ENCODE measurements around the gene FAM89A. TPM values are rescaled to one million over a fixed set of nuclear protein-coding genes. Genes with fewer than 3 reads are reported as not detected.
A peak's percentile ranks its signal among the peaks of the same experiment; 100 is the strongest.

The FAM89A gene
- total RNA-seq, 1 donor from 2014 or later: 16.0 TPM

GRCh38 chr1:231072041-231072440 lies 32.0 kb upstream of the FAM89A start:
- TF ChIP-seq CTCF (conservative IDR thresholded peaks at IDR 0.05): no peak
- H3K9me3 Mint-ChIP-seq: peaks cover 4% of the 10 kb centered on the region
- H3K4me1 Mint-ChIP-seq: peaks cover 21% of the 10 kb centered on the region
- H3K27me3 Mint-ChIP-seq (ENCODE audit: low read depth): no peaks in the 10 kb centered on the region
- DNase-seq (ENCODE audit: low read depth, low spot score): no peak
- no peaks in the 10 kb centered on the region for H3K36me3 Mint-ChIP-seq (ENCODE audit: low read depth)
- no peak overlapping the region for H3K4me3 Mint-ChIP-seq
- H3K27ac Mint-ChIP-seq (ENCODE audit: unreplicated experiment): no peak overlapping the region

- H3K4me1 Mint-ChIP-seq: peaks cover 25% of the 10 kb centered on the region
- H3K9me3 Mint-ChIP-seq: no peaks in the 10 kb centered on the region
- peaks cover 2% of the 10 kb centered on the region for H3K27me3 Mint-ChIP-seq (ENCODE audit: low read depth)
- TF ChIP-seq CTCF (conservative IDR thresholded peaks at IDR 0.05): no peak
- H3K27ac Mint-ChIP-seq (ENCODE audit: unreplicated experiment): no peak overlapping the region
- DNase-seq (ENCODE audit: low read depth, low spot score): no peak
- H3K36me3 Mint-ChIP-seq (ENCODE audit: low read depth): no peaks in the 10 kb centered on the region
- H3K4me3 Mint-ChIP-seq: no peak overlapping the region
These were observed 30.8 kb upstream of the FAM89A start for GRCh38 chr1:231070758-231071444.

GRCh38 chr1:231069333-231069732 lies 29.3 kb upstream of the FAM89A start:
- peaks cover 30% of the 10 kb centered on the region for H3K4me1 Mint-ChIP-seq
- no peaks in the 10 kb centered on the region for H3K9me3 Mint-ChIP-seq
- H3K27me3 Mint-ChIP-seq (ENCODE audit: low read depth): peaks cover 2% of the 10 kb centered on the region
- H3K4me3 Mint-ChIP-seq: no peak overlapping the region
- peak overlapping the region; percentile 83 for H3K27ac Mint-ChIP-seq (ENCODE audit: unreplicated experiment)
- no peaks in the 10 kb centered on the region for H3K36me3 Mint-ChIP-seq (ENCODE audit: low read depth)
- TF ChIP-seq CTCF (conservative IDR thresholded peaks at IDR 0.05): no peak
- no peak for DNase-seq (ENCODE audit: low read depth, low spot score)

- DNase-seq (ENCODE audit: low read depth, low spot score): no peak
- TF ChIP-seq CTCF (conservative IDR thresholded peaks at IDR 0.05): no peak
- Mint-ChIP-seq H3K9me3 (no peaks in the 10 kb centered on the region), H3K4me3 (no peak overlapping the region), H3K36me3 (ENCODE audit: low read depth) (no peaks in the 10 kb centered on the region), H3K4me1 (peaks cover 34% of the 10 kb centered on the region), H3K27me3 (ENCODE audit: low read depth) (peaks cover 2% of the 10 kb centered on the region), H3K27ac (ENCODE audit: unreplicated experiment) (peak overlapping the region; percentile 9)
These were observed 28.7 kb upstream of the FAM89A start for GRCh38 chr1:231068762-231069161.

DNA sequence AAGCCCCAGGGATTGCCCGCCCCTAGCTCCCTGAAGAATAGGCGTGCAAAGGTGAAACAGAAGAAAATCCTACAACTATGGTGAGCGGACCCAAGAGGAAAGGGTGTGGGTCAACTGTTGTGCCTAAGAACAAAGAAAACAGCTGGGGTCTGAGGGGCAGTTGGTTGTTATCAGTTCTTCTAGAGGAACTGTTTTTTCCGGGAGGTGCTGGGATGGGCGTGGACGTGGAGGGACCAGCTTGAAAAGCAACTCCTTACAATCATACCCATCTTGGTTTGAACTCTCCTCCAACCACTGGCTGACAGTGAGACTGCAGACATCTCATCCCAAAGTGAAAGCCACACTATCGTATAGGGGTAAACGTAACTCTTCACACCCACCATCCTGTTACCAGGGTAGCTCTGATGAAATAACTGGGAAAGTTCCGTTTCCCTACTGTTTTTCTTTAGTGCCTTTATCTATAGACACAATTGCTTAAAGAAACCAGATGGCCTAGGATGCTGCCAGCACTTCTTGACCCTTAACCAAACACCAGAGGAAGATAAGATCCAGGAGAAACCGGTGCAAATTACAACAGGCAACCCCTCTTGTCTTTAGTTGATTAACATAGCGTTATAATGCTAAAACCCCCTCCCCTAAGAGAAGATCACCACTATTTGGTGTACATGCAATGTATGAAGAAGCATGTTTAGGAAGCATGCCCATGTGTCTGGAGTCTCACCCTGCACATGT lies 25.6 kb upstream of the FAM89A start:
- no peak for TF ChIP-seq CTCF (conservative IDR thresholded peaks at IDR 0.05)
- no peak for DNase-seq (ENCODE audit: low read depth, low spot score)

More for the DNA sequence above, 25.6 kb upstream of the FAM89A start:
- Mint-ChIP-seq H3K9me3 (no peaks in the 10 kb centered on the region), H3K4me1 (peaks cover 44% of the 10 kb centered on the region), H3K27me3 (ENCODE audit: low read depth) (peaks cover 2% of the 10 kb centered on the region), H3K36me3 (ENCODE audit: low read depth) (no peaks in the 10 kb centered on the region), H3K4me3 (no peak overlapping the region), H3K27ac (ENCODE audit: unreplicated experiment) (no peak overlapping the region)
